T-helper 2 cell treated with Interferon-gamma antibody and Interleukin-4, amounts not matched to agents 5 μg/mL and 100 μg/mL, for 36 hours (primary cell): ENCODE results near the gene FHIT.

ENCODE experiments used
- DNase-seq: peaks from one replicate; pipeline ENCODE4 v3.0.0; 2021; ENCODE audit warnings: low spot score
- H3K27ac Mint-ChIP-seq: one replicate; pipeline ENCODE4 v1.8.0; 2021; ENCODE audit warnings: mild to moderate bottlenecking, mixed read lengths
- H3K27me3 Mint-ChIP-seq: one replicate; pipeline ENCODE4 v1.8.0; 2021; ENCODE audit warnings: low read depth, mixed read lengths
- H3K36me3 Mint-ChIP-seq: one replicate; pipeline ENCODE4 v1.8.0; 2021; ENCODE audit warnings: low read depth, mixed read lengths
- H3K4me1 Mint-ChIP-seq: one replicate; pipeline ENCODE4 v1.8.0; 2021; ENCODE audit warnings: low read depth, mixed read lengths
- H3K4me3 Mint-ChIP-seq: one replicate; pipeline ENCODE4 v1.8.0; 2022; ENCODE audit warnings: mild to moderate bottlenecking, moderate library complexity, mixed read lengths
- H3K9me3 Mint-ChIP-seq: one replicate; pipeline ENCODE4 v1.8.0; 2021; ENCODE audit warnings: mixed read lengths

Gene FHIT

DNA sequence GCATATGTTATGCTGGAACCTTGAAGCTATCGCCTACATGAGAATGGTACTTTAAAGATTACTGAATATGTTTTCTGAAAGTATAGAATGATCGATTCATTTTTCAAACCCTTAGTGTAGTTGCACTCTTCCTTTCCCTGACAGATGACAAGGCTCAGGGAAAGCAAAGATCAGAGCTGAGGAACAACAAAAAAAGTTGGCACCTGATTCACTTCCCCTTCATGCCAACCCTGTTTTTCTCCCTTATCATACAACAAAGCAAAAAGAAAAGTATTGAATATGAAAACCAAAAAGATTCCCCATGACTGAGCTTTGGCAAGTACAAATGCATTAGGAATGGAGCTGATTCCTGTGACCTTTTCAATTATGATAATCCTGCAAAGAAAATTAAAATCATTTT lies 1012.7 kb downstream of the FHIT start:
- Mint-ChIP-seq H3K27me3 (no peaks in the 10 kb centered on the region), H3K27ac (no peak overlapping the region), H3K4me3 (no peak overlapping the region), H3K4me1 (peaks cover 9% of the 10 kb centered on the region), H3K36me3 (no peaks in the 10 kb centered on the region), H3K9me3 (peaks cover 9% of the 10 kb centered on the region)
- DNase-seq = no peak

DNA sequence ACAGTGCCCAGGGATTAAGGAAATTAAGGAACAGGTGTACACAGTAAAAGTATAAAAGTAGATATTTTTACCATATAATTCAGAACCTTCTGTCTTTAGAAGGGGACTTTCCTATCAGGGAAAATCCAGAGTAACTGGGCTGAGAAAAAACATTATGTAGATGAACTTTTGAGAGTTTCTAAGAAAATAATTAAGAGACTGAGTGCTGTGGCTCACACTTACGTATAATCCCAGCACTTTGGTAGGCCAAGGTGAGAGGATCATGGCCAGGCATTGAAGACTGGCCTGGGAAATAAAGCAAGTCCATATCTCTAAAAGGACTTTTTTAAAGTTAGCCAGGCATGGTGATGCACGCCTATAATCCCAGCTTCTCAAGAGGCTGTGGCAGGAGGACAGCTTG lies 1021.8 kb downstream of the FHIT start:
- Mint-ChIP-seq H3K4me1 (no peaks in the 10 kb centered on the region), H3K27ac (no peak overlapping the region), H3K9me3 (peaks cover 11% of the 10 kb centered on the region), H3K4me3 (no peak overlapping the region), H3K36me3 (no peaks in the 10 kb centered on the region), H3K27me3 (no peaks in the 10 kb centered on the region)
- no peak for DNase-seq

- Mint-ChIP-seq H3K4me3 (no peak overlapping the region), H3K27ac (no peak overlapping the region), H3K36me3 (no peaks in the 10 kb centered on the region), H3K9me3 (peaks cover 10% of the 10 kb centered on the region), H3K27me3 (no peaks in the 10 kb centered on the region), H3K4me1 (no peaks in the 10 kb centered on the region)
- no peak for DNase-seq
These were observed 1022.4 kb downstream of the FHIT start for GRCh38 chr3:60228823-60229222.

DNA sequence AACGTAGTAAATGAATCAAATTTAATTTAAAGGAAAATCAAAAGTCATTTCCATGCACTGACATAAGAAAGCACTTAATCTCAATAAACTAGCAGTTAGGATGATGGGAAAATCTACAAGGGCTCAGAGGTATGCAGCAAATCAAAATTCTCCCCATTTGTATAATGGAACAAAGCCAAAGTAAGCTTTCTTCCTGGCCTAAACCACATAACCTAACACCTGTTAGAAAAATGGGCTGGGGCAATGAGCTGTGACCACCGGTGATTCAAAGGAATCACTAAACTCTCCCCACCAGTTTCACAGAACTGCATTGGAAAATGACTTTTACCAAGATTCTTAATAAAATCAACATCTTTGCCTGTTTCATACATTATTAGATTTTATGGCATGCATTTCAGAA lies 1024.3 kb downstream of the FHIT start:
- Mint-ChIP-seq H3K27ac (no peak overlapping the region), H3K9me3 (no peaks in the 10 kb centered on the region), H3K36me3 (no peaks in the 10 kb centered on the region), H3K4me1 (no peaks in the 10 kb centered on the region), H3K4me3 (no peak overlapping the region), H3K27me3 (no peaks in the 10 kb centered on the region)
- DNase-seq = no peak

DNA sequence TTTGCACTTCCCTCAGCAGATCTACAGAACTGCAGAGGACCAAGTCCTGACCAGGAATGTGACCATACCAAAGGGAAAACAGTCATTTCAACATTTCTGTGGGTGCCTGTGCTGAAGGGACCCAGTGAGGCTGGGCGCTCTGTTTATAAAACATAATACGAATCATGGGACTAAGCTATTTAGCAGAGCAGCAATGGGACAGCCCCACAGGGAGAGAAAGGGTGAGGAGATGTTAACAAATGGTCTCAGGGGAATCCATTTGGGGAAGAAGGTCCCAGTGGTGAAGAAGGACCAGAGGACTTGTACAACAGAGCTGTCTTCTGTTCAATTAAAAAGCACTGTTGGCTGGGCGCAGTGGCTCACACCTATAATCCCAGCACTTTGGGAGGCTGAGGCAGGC lies 1025.4 kb downstream of the FHIT start:
- no peaks in the 10 kb centered on the region for H3K9me3 Mint-ChIP-seq
- no peak overlapping the region for H3K27ac Mint-ChIP-seq
- no peaks in the 10 kb centered on the region for H3K36me3 Mint-ChIP-seq
- no peak overlapping the region for H3K4me3 Mint-ChIP-seq
- no peak for DNase-seq
- H3K27me3 Mint-ChIP-seq = no peaks in the 10 kb centered on the region
- no peaks in the 10 kb centered on the region for H3K4me1 Mint-ChIP-seq

DNA sequence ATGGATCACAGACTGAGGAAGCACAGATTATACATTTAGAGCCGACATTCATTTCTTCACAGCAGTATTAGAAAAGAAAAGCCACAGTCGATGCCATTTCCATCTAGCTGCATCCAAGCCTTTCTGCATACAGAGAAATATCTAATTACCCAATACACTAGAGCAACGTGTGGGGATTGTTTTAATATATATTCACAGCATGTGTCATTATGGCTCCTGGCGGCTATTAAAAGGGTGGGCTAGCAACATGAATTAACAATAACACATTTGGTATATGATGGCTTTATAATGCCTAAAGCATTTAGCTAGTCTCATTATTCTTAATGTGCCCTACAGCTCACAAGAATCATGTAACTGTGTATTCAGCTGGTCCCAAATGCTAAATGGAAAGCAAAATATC lies 1030.5 kb downstream of the FHIT start:
- H3K4me3 Mint-ChIP-seq = no peak overlapping the region
- no peaks in the 10 kb centered on the region for H3K27me3 Mint-ChIP-seq
- no peaks in the 10 kb centered on the region for H3K36me3 Mint-ChIP-seq
- DNase-seq = no peak
- no peak overlapping the region for H3K27ac Mint-ChIP-seq
- no peaks in the 10 kb centered on the region for H3K4me1 Mint-ChIP-seq
- H3K9me3 Mint-ChIP-seq = no peaks in the 10 kb centered on the region

DNA sequence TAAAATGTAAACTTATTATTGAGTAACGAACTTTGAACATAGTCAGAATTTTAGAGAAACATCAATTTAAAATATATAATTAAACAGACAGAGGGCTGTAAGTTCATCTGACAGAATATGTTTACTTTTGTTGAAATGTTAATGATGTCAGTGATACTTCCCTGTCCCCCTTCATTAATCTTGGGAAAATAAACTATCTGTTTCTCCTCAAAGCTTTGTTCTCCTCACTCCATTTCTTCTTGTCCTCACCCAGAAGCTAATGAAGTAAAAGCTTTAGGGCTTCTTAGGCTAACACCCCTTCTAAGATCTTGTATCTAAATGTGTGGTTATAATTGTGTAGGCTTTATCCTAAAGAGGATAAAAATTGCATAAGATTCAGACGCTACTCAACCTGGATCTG lies 1031.8 kb downstream of the FHIT start:
- no peak for DNase-seq
- no peak overlapping the region for H3K4me3 Mint-ChIP-seq
- H3K9me3 Mint-ChIP-seq = no peaks in the 10 kb centered on the region
- no peak overlapping the region for H3K27ac Mint-ChIP-seq
- no peaks in the 10 kb centered on the region for H3K27me3 Mint-ChIP-seq
- H3K4me1 Mint-ChIP-seq = no peaks in the 10 kb centered on the region
- H3K36me3 Mint-ChIP-seq = no peaks in the 10 kb centered on the region

- DNase-seq = no peak
- Mint-ChIP-seq H3K4me1 (no peaks in the 10 kb centered on the region), H3K4me3 (no peak overlapping the region), H3K27ac (no peak overlapping the region), H3K27me3 (no peaks in the 10 kb centered on the region), H3K9me3 (no peaks in the 10 kb centered on the region), H3K36me3 (no peaks in the 10 kb centered on the region)
These were observed 1033.9 kb downstream of the FHIT start for GRCh38 chr3:60217156-60217911.

DNA sequence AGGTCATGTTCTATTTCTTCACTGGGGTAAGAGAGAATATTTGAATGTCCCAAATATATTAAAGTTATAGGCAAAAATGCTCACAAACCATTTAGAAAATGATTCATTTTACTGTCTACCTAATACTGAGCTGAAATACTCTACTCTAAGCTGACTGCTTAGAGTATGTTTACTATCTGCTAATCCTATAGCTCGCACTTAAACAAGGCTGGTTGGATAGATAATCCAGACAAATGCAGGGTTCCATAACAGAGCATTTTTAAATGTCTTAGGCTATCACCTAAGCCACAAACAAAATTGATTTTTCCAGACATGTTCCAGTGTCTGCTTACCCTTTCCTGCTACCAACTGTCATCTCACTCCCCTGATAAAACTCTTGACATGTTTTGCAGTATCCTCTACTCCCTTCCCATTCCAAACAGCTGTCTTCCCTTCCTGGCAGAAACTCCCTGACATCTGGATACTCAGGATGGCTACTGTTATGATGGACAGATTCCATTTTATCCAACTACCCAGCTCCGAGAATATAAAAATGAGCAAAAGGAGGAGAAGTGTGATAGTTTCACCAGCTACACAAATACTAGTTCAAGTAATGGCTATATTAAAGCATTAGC lies 1034.7 kb downstream of the FHIT start:
- H3K27me3 Mint-ChIP-seq = no peaks in the 10 kb centered on the region
- H3K4me3 Mint-ChIP-seq = no peak overlapping the region
- no peaks in the 10 kb centered on the region for H3K9me3 Mint-ChIP-seq
- no peak overlapping the region for H3K27ac Mint-ChIP-seq
- no peaks in the 10 kb centered on the region for H3K36me3 Mint-ChIP-seq
- DNase-seq = no peak
- H3K4me1 Mint-ChIP-seq = no peaks in the 10 kb centered on the region

GRCh38 chr3:60215946-60216345 lies 1035.3 kb downstream of the FHIT start:
- no peak for DNase-seq
- H3K4me3 Mint-ChIP-seq = no peak overlapping the region
- no peak overlapping the region for H3K27ac Mint-ChIP-seq
- no peaks in the 10 kb centered on the region for H3K9me3 Mint-ChIP-seq
- no peaks in the 10 kb centered on the region for H3K4me1 Mint-ChIP-seq
- H3K36me3 Mint-ChIP-seq = no peaks in the 10 kb centered on the region
- H3K27me3 Mint-ChIP-seq = no peaks in the 10 kb centered on the region

GRCh38 chr3:60207905-60208304 lies 1043.3 kb downstream of the FHIT start:
- peaks cover 4% of the 10 kb centered on the region for H3K9me3 Mint-ChIP-seq

GRCh38 chr3:60206206-60206605 lies 1045.0 kb downstream of the FHIT start:
- Mint-ChIP-seq H3K4me1 (no peaks in the 10 kb centered on the region), H3K4me3 (no peak overlapping the region), H3K36me3 (peaks cover 1% of the 10 kb centered on the region), H3K27ac (no peak overlapping the region), H3K27me3 (no peaks in the 10 kb centered on the region), H3K9me3 (peaks cover 4% of the 10 kb centered on the region)
- no peak for DNase-seq

More at GRCh38 chr3:60207905-60208304, 1043.3 kb downstream of the FHIT start:
- Mint-ChIP-seq H3K36me3 (peaks cover 1% of the 10 kb centered on the region), H3K27me3 (no peaks in the 10 kb centered on the region), H3K4me1 (no peaks in the 10 kb centered on the region), H3K27ac (no peak overlapping the region), H3K4me3 (no peak overlapping the region)
- no peak for DNase-seq

DNA sequence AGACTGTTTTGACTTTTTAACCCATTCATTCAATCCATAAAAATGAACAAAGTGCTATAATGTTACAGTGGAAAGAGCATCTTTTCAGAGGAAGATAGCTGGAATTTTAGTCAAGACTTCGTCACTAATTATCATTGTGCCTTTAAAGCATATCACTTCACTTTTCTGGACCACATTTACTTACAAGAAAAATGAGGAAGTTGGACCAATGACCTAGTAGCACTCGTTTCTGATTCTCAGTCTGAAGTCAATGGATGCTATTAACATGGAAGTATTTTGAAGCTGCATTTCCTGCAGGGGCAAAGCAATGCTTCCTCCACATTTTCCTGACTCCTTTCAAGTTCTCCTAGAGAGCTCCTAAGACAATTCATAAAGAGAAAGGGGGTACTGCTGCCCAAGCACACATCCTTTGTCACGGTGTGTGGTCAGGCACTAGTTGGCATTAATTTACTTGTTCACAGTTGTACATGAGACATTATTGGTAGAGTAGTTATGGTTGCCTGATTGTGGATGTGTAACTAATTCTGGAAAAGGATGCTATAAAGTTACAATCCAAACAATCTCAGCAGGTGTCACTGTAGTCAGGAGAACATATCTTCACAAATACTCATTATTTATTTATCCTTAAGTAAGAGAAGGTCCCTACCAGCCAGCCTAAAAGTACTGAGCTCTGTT lies 1049.1 kb downstream of the FHIT start:
- peaks cover 1% of the 10 kb centered on the region for H3K36me3 Mint-ChIP-seq
- no peak for DNase-seq
- no peak overlapping the region for H3K4me3 Mint-ChIP-seq
- no peak overlapping the region for H3K27ac Mint-ChIP-seq
- H3K9me3 Mint-ChIP-seq = no peaks in the 10 kb centered on the region
- no peaks in the 10 kb centered on the region for H3K4me1 Mint-ChIP-seq
- H3K27me3 Mint-ChIP-seq = no peaks in the 10 kb centered on the region

GRCh38 chr3:60199306-60199705 lies 1051.9 kb downstream of the FHIT start:
- H3K9me3 Mint-ChIP-seq = peaks cover 6% of the 10 kb centered on the region
- peaks cover 2% of the 10 kb centered on the region for H3K4me1 Mint-ChIP-seq
- H3K4me3 Mint-ChIP-seq = no peak overlapping the region
- H3K27me3 Mint-ChIP-seq = no peaks in the 10 kb centered on the region
- no peak for DNase-seq
- H3K36me3 Mint-ChIP-seq = peaks cover 6% of the 10 kb centered on the region
- H3K27ac Mint-ChIP-seq = no peak overlapping the region
